ENCODE results near the gene BCKDHA.
"Not testable (repeated sequence)": the region's sequence is repeated elsewhere in the genome, so short reads cannot be mapped to it uniquely, and the experiment has no call there.

DNA sequence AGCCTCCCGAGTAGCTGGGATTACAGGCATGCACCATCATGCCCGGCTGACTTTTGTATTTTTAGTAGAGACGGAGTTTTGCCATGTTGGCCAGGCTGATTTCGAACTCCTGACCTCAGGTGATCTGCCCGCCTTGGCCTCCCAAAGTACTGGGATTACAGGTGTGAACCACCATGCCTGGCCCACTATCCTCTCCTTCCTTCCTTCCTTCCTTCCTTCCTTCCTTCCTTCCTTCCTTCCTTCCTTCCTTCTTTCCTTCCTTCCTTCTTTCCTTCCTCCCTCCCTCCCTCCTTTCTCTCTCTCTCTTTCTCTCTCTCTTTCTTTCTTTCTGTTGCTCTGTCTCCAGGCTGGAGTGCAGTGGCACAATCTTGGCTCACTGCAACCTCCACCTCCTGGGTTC, 26.5 kb upstream of the BCKDHA start:
- not testable (repeated sequence) for TF ChIP-seq SRF (IDR thresholded peaks at IDR 0.05; ENCODE audit: low read depth); CEBPB (IDR thresholded peaks at IDR 0.05; ENCODE audit: low read depth); POLR2A (IDR thresholded peaks at IDR 0.05; ENCODE audit: borderline replicate concordance, extremely low read depth, insufficient read depth, insufficient read length); POLR2AphosphoS5 (IDR thresholded peaks at IDR 0.05; ENCODE audit: low read depth, low read length); JUND (IDR thresholded peaks at IDR 0.05); RAD21 (IDR thresholded peaks at IDR 0.05; ENCODE audit: low read depth); EZH2 (IDR thresholded peaks at IDR 0.05); CBX3 (IDR thresholded peaks at IDR 0.05; ENCODE audit: low read depth)
- TF ChIP-seq, protein P1, sequence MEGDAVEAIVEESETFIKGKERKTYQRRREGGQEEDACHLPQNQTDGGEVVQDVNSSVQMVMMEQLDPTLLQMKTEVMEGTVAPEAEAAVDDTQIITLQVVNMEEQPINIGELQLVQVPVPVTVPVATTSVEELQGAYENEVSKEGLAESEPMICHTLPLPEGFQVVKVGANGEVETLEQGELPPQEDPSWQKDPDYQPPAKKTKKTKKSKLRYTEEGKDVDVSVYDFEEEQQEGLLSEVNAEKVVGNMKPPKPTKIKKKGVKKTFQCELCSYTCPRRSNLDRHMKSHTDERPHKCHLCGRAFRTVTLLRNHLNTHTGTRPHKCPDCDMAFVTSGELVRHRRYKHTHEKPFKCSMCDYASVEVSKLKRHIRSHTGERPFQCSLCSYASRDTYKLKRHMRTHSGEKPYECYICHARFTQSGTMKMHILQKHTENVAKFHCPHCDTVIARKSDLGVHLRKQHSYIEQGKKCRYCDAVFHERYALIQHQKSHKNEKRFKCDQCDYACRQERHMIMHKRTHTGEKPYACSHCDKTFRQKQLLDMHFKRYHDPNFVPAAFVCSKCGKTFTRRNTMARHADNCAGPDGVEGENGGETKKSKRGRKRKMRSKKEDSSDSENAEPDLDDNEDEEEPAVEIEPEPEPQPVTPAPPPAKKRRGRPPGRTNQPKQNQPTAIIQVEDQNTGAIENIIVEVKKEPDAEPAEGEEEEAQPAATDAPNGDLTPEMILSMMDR (IDR thresholded peaks at IDR 0.05 in 2 of 3, conservative IDR thresholded peaks at IDR 0.05 in 1 of 3; ENCODE audit: borderline replicate concordance in 1 of 3, insufficient read depth in 1 of 3, low read depth in 2 of 3, low read length in 2 of 3) = not testable (repeated sequence)
- TF ChIP-seq, protein P2, sequence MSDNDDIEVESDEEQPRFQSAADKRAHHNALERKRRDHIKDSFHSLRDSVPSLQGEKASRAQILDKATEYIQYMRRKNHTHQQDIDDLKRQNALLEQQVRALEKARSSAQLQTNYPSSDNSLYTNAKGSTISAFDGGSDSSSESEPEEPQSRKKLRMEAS (IDR thresholded peaks at IDR 0.05) = not testable (repeated sequence)
- TF ChIP-seq, protein P3, sequence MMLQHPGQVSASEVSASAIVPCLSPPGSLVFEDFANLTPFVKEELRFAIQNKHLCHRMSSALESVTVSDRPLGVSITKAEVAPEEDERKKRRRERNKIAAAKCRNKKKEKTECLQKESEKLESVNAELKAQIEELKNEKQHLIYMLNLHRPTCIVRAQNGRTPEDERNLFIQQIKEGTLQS (IDR thresholded peaks at IDR 0.05) = not testable (repeated sequence)
- TF ChIP-seq, protein P4, sequence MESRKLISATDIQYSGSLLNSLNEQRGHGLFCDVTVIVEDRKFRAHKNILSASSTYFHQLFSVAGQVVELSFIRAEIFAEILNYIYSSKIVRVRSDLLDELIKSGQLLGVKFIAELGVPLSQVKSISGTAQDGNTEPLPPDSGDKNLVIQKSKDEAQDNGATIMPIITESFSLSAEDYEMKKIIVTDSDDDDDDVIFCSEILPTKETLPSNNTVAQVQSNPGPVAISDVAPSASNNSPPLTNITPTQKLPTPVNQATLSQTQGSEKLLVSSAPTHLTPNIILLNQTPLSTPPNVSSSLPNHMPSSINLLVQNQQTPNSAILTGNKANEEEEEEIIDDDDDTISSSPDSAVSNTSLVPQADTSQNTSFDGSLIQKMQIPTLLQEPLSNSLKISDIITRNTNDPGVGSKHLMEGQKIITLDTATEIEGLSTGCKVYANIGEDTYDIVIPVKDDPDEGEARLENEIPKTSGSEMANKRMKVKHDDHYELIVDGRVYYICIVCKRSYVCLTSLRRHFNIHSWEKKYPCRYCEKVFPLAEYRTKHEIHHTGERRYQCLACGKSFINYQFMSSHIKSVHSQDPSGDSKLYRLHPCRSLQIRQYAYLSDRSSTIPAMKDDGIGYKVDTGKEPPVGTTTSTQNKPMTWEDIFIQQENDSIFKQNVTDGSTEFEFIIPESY (IDR thresholded peaks at IDR 0.05; ENCODE audit: extremely low read depth, insufficient replicate concordance, low read length) = not testable (repeated sequence)
- TF ChIP-seq, protein P5, sequence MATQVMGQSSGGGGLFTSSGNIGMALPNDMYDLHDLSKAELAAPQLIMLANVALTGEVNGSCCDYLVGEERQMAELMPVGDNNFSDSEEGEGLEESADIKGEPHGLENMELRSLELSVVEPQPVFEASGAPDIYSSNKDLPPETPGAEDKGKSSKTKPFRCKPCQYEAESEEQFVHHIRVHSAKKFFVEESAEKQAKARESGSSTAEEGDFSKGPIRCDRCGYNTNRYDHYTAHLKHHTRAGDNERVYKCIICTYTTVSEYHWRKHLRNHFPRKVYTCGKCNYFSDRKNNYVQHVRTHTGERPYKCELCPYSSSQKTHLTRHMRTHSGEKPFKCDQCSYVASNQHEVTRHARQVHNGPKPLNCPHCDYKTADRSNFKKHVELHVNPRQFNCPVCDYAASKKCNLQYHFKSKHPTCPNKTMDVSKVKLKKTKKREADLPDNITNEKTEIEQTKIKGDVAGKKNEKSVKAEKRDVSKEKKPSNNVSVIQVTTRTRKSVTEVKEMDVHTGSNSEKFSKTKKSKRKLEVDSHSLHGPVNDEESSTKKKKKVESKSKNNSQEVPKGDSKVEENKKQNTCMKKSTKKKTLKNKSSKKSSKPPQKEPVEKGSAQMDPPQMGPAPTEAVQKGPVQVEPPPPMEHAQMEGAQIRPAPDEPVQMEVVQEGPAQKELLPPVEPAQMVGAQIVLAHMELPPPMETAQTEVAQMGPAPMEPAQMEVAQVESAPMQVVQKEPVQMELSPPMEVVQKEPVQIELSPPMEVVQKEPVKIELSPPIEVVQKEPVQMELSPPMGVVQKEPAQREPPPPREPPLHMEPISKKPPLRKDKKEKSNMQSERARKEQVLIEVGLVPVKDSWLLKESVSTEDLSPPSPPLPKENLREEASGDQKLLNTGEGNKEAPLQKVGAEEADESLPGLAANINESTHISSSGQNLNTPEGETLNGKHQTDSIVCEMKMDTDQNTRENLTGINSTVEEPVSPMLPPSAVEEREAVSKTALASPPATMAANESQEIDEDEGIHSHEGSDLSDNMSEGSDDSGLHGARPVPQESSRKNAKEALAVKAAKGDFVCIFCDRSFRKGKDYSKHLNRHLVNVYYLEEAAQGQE (IDR thresholded peaks at IDR 0.05; ENCODE audit: low read depth) = not testable (repeated sequence)

Measured in HCT116 (cell line).